OCI-LY3 (cell line): ENCODE measurements around the gene R3HDM2.

Experiments
- H2AFZ ChIP-seq: fragments of 200-600, 300-600 bp; shearing (Covaris generic); 2 replicates; pipeline ENCODE4 v1.6.0; 2014; ENCODE audit warnings: antibody characterized with exemption, low read depth, low read length
- H3K27ac ChIP-seq: fragments of 200-600, 300-600 bp; sonication (generic); 2 replicates; pipeline ENCODE4 v1.5.1; 2014; ENCODE audit warnings: mild to moderate bottlenecking, low read length, moderate library complexity, mixed read lengths
- H3K27me3 ChIP-seq: fragments of 200-600, 300-600 bp; sonication (generic); 2 replicates; pipeline ENCODE4 v1.6.1; 2014; ENCODE audit warnings: low read depth, low read length, mixed read lengths
- H3K36me3 ChIP-seq: fragments of 200-600, 300-600 bp; sonication (generic); replicated peaks from 2 replicates; pipeline ENCODE3; 2014; ENCODE audit warnings: low read depth, low read length, mixed read lengths
- H3K4me1 ChIP-seq: fragments of 300-600, 200-600 bp; sonication (generic); 2 replicates; pipeline ENCODE4 v1.6.1; 2014; ENCODE audit warnings: low read length, mixed read lengths
- H3K4me2 ChIP-seq: fragments of 200-600, 300-600 bp; sonication (generic); 2 replicates; pipeline ENCODE4 v1.6.1; 2014; ENCODE audit warnings: low read length, mixed read lengths
- H3K4me3 ChIP-seq: fragments of 300-600, 200-600 bp; sonication (generic); 2 replicates; pipeline ENCODE4 v1.5.1; 2014; ENCODE audit warnings: antibody characterized with exemption, mild to moderate bottlenecking, low read length, moderate library complexity
- H3K79me2 ChIP-seq: fragments of 300-600, 200-600 bp; shearing (Covaris generic); 2 replicates; pipeline ENCODE4 v1.6.1; 2014; ENCODE audit warnings: mild to moderate bottlenecking, low read length, mixed read lengths
- H3K9ac ChIP-seq: fragments of 300-600, 200-600 bp; shearing (Covaris generic); 2 replicates; pipeline ENCODE4 v1.6.0; 2014; ENCODE audit warnings: mild to moderate bottlenecking, low read length, moderate library complexity
- H3K9me3 ChIP-seq: fragments of 200-600, 300-600 bp; shearing (Covaris generic); 2 replicates; pipeline ENCODE4 v1.6.1; 2014; ENCODE audit warnings: low read length, mixed read lengths; ENCODE audit not compliant: insufficient read depth
- H4K20me1 ChIP-seq: fragments of 200-600, 300-600 bp; sonication (generic); 2 replicates; pipeline ENCODE4 v1.6.1; 2016; ENCODE audit warnings: low read length, mixed read lengths; ENCODE audit not compliant: insufficient read depth
- EZH2phosphoT487 ChIP-seq: fragments of 200-600 bp; shearing (Covaris generic); IDR thresholded peaks from 2 replicates; pipeline ENCODE4 v1.6.1; 2018; ENCODE audit warnings: antibody characterized with exemption, mixed run types, low read depth
- TF ChIP-seq, protein P1 (sequence below): fragments of 200-600, 300-600 bp; sonication (generic); IDR thresholded peaks from 2 replicates; pipeline ENCODE4 v1.5.1; 2014; ENCODE audit warnings: antibody characterized with exemption, low read length, low read depth

The R3HDM2 gene

GRCh38 chr12:57431654-57432188 is 878 bp upstream of the R3HDM2 start:
- Histone ChIP-seq H3K9me3 (no peaks in the 10 kb centered on the region), H3K27me3 (no peaks in the 10 kb centered on the region), H3K79me2 (peaks cover 19% of the 10 kb centered on the region), H3K27ac (peak overlapping the region; percentile 54), H3K4me3 (peak overlapping the region; percentile 94), H4K20me1 (no peaks in the 10 kb centered on the region), H2AFZ (peak overlapping the region; percentile 75), H3K36me3 (no peaks in the 10 kb centered on the region), H3K4me1 (peaks cover 14% of the 10 kb centered on the region), H3K4me2 (peak overlapping the region; percentile 70), H3K9ac (peak overlapping the region; percentile 85)
- TF ChIP-seq, protein P1, sequence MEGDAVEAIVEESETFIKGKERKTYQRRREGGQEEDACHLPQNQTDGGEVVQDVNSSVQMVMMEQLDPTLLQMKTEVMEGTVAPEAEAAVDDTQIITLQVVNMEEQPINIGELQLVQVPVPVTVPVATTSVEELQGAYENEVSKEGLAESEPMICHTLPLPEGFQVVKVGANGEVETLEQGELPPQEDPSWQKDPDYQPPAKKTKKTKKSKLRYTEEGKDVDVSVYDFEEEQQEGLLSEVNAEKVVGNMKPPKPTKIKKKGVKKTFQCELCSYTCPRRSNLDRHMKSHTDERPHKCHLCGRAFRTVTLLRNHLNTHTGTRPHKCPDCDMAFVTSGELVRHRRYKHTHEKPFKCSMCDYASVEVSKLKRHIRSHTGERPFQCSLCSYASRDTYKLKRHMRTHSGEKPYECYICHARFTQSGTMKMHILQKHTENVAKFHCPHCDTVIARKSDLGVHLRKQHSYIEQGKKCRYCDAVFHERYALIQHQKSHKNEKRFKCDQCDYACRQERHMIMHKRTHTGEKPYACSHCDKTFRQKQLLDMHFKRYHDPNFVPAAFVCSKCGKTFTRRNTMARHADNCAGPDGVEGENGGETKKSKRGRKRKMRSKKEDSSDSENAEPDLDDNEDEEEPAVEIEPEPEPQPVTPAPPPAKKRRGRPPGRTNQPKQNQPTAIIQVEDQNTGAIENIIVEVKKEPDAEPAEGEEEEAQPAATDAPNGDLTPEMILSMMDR = no peak
- no peak for TF ChIP-seq EZH2phosphoT487

DNA sequence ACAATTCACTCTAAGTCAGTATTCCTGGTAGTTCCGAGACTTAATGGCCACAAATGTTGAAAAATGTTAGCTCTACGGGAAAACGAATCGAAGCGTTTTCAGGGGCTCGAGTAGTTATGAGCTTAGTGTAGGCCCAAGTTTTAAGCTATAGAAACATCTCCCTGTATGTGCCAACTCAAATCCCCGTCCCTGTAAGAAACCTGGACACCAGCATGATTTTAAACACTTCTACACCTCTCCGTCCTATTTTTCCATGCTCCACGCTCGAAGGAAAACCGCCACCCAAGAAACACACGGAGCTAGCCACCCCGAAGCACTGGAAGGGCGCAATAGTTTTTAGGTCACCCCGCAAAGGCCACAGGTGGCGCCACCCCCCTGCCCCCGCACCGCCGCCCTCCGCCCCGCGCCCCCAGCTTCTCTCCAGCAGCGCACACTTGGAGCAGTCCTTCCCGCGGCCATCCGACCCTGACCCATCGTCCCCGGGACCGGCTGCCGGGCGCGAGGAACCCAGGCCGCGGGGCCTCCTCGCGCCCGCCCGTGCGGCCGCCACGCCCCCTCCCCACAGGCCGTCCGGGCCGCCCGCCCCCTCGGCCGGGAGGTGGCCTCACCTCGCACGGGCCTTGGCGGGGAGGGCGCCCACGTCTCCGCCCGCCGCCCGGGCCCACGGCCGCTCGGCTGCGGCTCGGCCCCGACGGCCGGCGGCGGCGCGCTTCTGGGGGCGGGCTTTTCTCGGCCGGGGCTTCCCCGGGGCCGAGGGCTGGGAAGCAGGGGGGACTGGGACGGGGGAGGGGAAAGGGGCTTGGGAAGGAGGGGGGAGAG is 522 bp downstream of the R3HDM2 start:
- TF ChIP-seq, protein P1 = peak; percentile 7; the same call in 1 of the 2 replicates
- no peak for TF ChIP-seq EZH2phosphoT487
- Histone ChIP-seq H3K27me3 (no peaks in the 10 kb centered on the region), H3K36me3 (no peaks in the 10 kb centered on the region), H3K27ac (peak overlapping the region; percentile 32), H3K4me2 (peak overlapping the region; percentile 98), H3K9me3 (no peaks in the 10 kb centered on the region), H2AFZ (no peak overlapping the region), H4K20me1 (no peaks in the 10 kb centered on the region), H3K4me1 (peaks cover 14% of the 10 kb centered on the region), H3K9ac (peak overlapping the region; percentile 85), H3K4me3 (peak overlapping the region; percentile 94), H3K79me2 (peaks cover 24% of the 10 kb centered on the region)

DNA sequence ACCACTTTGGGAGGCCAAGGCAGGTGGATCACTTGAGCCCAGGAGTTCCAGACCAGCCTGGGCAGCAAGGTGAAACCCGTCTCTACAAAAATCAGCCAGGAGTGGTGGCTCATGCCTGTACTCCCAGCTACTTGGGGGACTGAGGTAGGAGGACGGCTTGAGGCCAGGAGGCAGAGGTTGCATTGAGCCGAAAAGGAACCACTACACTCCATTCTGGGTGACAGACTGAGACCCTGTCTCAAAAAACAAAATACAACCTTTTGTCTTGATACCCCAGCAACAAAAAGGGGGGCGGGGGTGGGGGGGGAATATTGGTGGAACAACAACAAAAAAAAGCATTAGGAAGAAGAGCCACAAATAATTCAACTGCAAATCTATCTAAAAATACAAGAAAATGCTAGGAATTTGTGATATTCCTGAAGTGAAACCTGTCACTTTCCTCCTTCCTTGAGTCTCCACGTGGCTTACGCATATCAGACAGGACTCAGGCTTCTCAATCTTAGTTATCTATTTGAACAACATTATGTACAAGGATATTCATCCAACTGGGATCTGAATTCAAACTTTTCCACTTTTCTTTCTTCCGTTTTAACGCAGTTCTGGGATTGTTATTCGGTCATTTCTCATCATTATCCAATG is 1.3 kb downstream of the R3HDM2 start:
- Histone ChIP-seq H3K4me1 (peaks cover 14% of the 10 kb centered on the region), H3K27ac (peak overlapping the region; percentile 32), H2AFZ (no peak overlapping the region)

More for the DNA sequence above, 1.3 kb downstream of the R3HDM2 start:
- peaks cover under 1% of the 10 kb centered on the region for H3K36me3 ChIP-seq
- TF ChIP-seq, protein P1 = no peak
- TF ChIP-seq EZH2phosphoT487 = no peak
- no peaks in the 10 kb centered on the region for H3K27me3 ChIP-seq
- H4K20me1 ChIP-seq = no peaks in the 10 kb centered on the region
- peaks cover 25% of the 10 kb centered on the region for H3K79me2 ChIP-seq
- H3K9me3 ChIP-seq = no peaks in the 10 kb centered on the region
- peak overlapping the region; percentile 94 for H3K4me3 ChIP-seq
- peak overlapping the region; percentile 98 for H3K4me2 ChIP-seq
- peak overlapping the region; percentile 85 for H3K9ac ChIP-seq
